MCF 10A (cell line): Measurements from ENCODE around the gene SHKBP1. TPM values are rescaled to one million over a fixed set of nuclear protein-coding genes. Genes with fewer than 3 reads are reported as not detected.

Source experiments
- BruUV-seq: library from RNA; stranded (reverse); fragments of 400-500 nt; replicated peaks from 2 replicates; lab custom pipeline; 2021; lab: Mats Ljungman, UMichigan
- CTCF ChIA-PET: fragments of 300-600 bp; sonication (Branson Sonifier 250); formaldehyde crosslinking; extraction: SDS; loops from one replicate; lab custom pipeline; 2021; ENCODE audit warnings: antibody characterized with exemption, inconsistent platforms; lab: Yijun Ruan, JAX
- POLR2A ChIA-PET: fragments of 300-600, 350-650 bp; sonication (Branson Sonifier 250); formaldehyde crosslinking; extraction: SDS; loops from one replicate; lab custom pipeline; 2020; ENCODE audit warnings: antibody characterized with exemption, inconsistent platforms; lab: Yijun Ruan, JAX
- DNase-seq: peaks from one replicate; pipeline ENCODE4 v3.0.0-alpha.2; 2018; ENCODE audit not compliant: unreplicated experiment
- H3K27ac Mint-ChIP-seq: one replicate; pipeline ENCODE4 v1.8.0; 2022; ENCODE audit warnings: mild to moderate bottlenecking, low read depth, mixed read lengths; ENCODE audit not compliant: unreplicated experiment
- H3K27me3 Mint-ChIP-seq: one replicate; pipeline ENCODE4 v1.8.0; 2022; ENCODE audit warnings: mixed read lengths; ENCODE audit not compliant: insufficient read depth, unreplicated experiment
- H3K36me3 Mint-ChIP-seq: one replicate; pipeline ENCODE4 v1.8.0; 2022; ENCODE audit warnings: mild to moderate bottlenecking, moderate library complexity, mixed read lengths; ENCODE audit not compliant: insufficient read depth, unreplicated experiment
- H3K4me1 Mint-ChIP-seq: one replicate; pipeline ENCODE4 v1.8.0; 2022; ENCODE audit warnings: mixed read lengths; ENCODE audit not compliant: insufficient read depth, unreplicated experiment
- H3K4me3 Mint-ChIP-seq: one replicate; pipeline ENCODE4 v1.8.0; 2022; ENCODE audit warnings: mild to moderate bottlenecking, moderate library complexity, mixed read lengths; ENCODE audit not compliant: unreplicated experiment
- H3K9me3 Mint-ChIP-seq: one replicate; pipeline ENCODE4 v1.8.0; 2022; ENCODE audit warnings: mixed read lengths; ENCODE audit not compliant: unreplicated experiment
- CTCF ChIP-seq: fragments of 200-600 bp; IDR thresholded peaks from one replicate; pipeline ENCODE4 v1.8.0; 2022; ENCODE audit warnings: antibody characterized with exemption, mild to moderate bottlenecking; ENCODE audit not compliant: unreplicated experiment
- intact Hi-C: fragments of 100-400 bp; cut with micrococcal nuclease; formaldehyde crosslinking; loops from 2 replicates; pipeline ENCODE4 v1.14.1; 2022
- total RNA-seq: library from RNA; stranded (reverse); gene quantifications from 2 replicates; pipeline ENCODE4 v1.2.3, GENCODE V29; 2022

The SHKBP1 gene
- total RNA-seq, 1 experiment from 2014 or later = 41.5 TPM

- Mint-ChIP-seq H3K36me3 (no peaks in the 10 kb centered on the region), H3K4me3 (peak overlapping the region; percentile 79), H3K4me1 (peaks cover 44% of the 10 kb centered on the region), H3K27ac (peak overlapping the region; percentile 25), H3K27me3 (no peaks in the 10 kb centered on the region), H3K9me3 (no peaks in the 10 kb centered on the region)
- ChIA-PET POLR2A (interaction anchor here (0.8 to 3.0 kb wide), 4 partner anchors 13 to 174 kb away, joined by 3 to 20 read pairs (median 4); partner anchors contain the start of genes BLVRB and SERTAD1), CTCF (interaction anchor here (0.5 to 3.4 kb wide), 15 partner anchors 24 to 1899 kb away, joined by 3 to 35 read pairs (median 5); partner anchors contain the start of gene BLVRB)
- intact Hi-C loops = no loop called here
- no TSS peak for BruUV-seq
- no peak for TF ChIP-seq CTCF
- DNase-seq = no peak
Measured at GRCh38 chr19:40599902-40600569, 23.4 kb downstream of the SHKBP1 start.

- no peaks in the 10 kb centered on the region for H3K27me3 Mint-ChIP-seq
- no peaks in the 10 kb centered on the region for H3K9me3 Mint-ChIP-seq
- peak overlapping the region; percentile 79 for H3K4me3 Mint-ChIP-seq
- no peak for TF ChIP-seq CTCF
- intact Hi-C loops = no loop called here
- ChIA-PET CTCF (interaction anchor here (0.6 to 3.4 kb wide), 11 partner anchors 30 to 460 kb away, joined by 3 to 35 read pairs (median 5); partner anchors contain the start of gene BLVRB), POLR2A (interaction anchor here (0.8 to 3.0 kb wide), 5 partner anchors 13 to 295 kb away, joined by 3 to 20 read pairs (median 3); partner anchors contain the start of genes BLVRB and SERTAD1)
- H3K4me1 Mint-ChIP-seq = peaks cover 42% of the 10 kb centered on the region
- no peaks in the 10 kb centered on the region for H3K36me3 Mint-ChIP-seq
- no TSS peak for BruUV-seq
- peak overlapping the region; percentile 25 for H3K27ac Mint-ChIP-seq
- no peak for DNase-seq
Measured at GRCh38 chr19:40600570-40601133, 24.0 kb downstream of the SHKBP1 start.

GRCh38 chr19:40601134-40601974 lies 24.7 kb downstream of the SHKBP1 start, which contains the start of gene LTBP4:
Gene LTBP4 (plus strand): TSS chr19:40601369. CDS start chr19:40601388, 19 bp downstream.
- no peaks in the 10 kb centered on the region for H3K36me3 Mint-ChIP-seq
- no peaks in the 10 kb centered on the region for H3K9me3 Mint-ChIP-seq
- no TSS peak for BruUV-seq
- H3K4me1 Mint-ChIP-seq = peaks cover 42% of the 10 kb centered on the region
- H3K27me3 Mint-ChIP-seq = no peaks in the 10 kb centered on the region
- TF ChIP-seq CTCF = no peak
- intact Hi-C loops = no loop called here
- peak within 1 kb of the TSS; percentile 25 for H3K27ac Mint-ChIP-seq
- DNase-seq = no peak
- H3K4me3 Mint-ChIP-seq = peak within 1 kb of the TSS; percentile 79
- ChIA-PET POLR2A (interaction anchor here (0.7 to 6.5 kb wide), 6 partner anchors 70 to 296 kb away, joined by 3 to 94 read pairs (median 14); partner anchors contain the start of genes BLVRB, SERTAD1, SERTAD3 and SPTBN4), CTCF (interaction anchor here (1.1 to 3.4 kb wide), 8 partner anchors 14 to 296 kb away, joined by 3 to 35 read pairs (median 8); partner anchors contain the start of gene BLVRB)
